Measurements from ENCODE around the gene PLA2G4B.
"Not testable (repeated sequence)": the region's sequence is repeated elsewhere in the genome, so short reads cannot be mapped to it uniquely, and the experiment has no call there.

Gene PLA2G4B

DNA sequence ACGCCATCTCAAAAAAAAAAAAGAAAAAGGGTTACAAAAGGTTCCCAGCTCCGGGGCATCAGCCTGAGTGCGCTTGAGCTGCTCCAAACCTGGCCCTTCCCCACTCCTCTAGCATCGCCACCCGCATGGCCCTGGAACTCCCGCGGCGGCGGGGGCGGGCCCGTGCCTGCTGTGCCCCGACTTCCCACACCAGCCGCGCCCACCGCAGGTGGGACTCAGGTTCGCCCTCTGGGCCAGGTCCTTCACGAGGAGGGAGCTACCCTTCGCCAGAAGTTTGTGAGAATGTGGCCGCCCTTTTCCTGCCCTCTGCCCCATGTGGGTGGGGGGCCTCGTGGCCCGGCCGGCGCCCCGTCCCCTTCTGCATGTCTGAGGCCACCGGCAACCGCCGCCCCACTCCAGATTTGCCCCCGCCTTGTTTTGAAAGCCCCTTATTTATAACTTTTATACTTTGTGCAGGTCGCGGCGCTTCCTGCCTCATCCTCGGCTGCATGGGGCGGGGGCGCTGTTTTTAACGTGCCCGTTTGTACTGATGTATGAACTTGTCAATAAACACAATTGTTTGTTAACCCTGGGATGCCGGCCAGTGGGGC lies 11.3 kb upstream of the PLA2G4B start:
- Histone ChIP-seq H3K9me3 (ENCODE audit: control insufficient read depth, low read length) (no peaks in the 10 kb centered on the region), H3K27ac (ENCODE audit: insufficient read depth, low read depth, low read length, poor library complexity, severe bottlenecking) (no peak overlapping the region), H3K4me3 (ENCODE audit: insufficient read depth, low read depth, low read length) (peak overlapping the region; percentile 95), H3K27me3 (ENCODE audit: control insufficient read depth, insufficient read depth, low read length, poor library complexity, severe bottlenecking) (peaks cover 6% of the 10 kb centered on the region), H3K4me1 (ENCODE audit: control insufficient read depth, insufficient read depth, low read length) (peaks cover 9% of the 10 kb centered on the region), H3K36me3 (ENCODE audit: control insufficient read depth, insufficient read depth, low read length) (peaks cover 7% of the 10 kb centered on the region)
- WGBS, 2 experiments = 4 to 5% methylated on average over 37 of the region's 37 CpGs

DNA sequence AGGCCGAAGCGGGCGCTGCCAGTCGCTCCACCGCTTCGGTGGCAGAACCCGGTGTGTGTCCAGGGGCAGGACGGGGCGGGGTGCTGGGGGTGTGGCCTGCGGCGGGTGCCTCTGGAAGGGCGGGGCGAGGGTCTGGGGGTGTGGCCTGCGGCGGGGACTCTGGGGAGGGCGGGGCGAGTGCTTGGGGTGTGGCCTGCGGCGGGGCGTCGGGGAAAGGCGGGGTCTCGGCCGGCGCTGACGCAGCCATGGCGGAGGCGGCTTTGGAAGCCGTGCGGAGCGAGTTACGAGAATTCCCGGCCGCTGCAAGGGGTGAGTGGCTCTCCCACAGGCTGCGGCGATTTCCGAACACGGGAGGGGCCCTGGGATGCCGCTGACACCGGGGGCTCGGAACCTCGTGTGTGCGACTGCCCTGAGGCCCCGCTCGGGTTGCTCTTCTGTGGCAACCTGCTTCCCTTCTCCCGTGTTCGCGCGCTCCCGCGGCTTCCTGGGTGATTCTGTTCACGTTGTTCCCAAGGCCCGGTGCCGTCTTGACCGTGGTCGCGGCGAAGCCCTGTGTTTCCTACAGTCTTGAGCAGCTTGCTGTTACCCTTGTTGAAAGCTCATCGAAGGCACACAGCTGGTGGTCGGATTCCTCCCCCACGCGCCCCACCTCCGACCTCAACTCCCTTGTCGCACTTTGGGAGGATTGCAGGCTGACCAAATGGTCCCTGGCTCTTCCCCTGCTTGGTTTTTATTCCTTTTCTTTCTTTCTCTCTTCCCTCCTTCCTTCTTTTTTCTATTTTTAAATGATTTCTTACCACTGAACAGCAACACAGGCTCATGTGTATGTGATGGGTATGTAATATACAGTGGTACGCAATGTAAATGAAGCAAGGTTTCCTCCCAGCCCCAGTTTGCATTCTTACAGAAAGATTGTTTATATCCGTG lies 10.5 kb upstream of the PLA2G4B start, which contains the start of gene JMJD7:
Gene JMJD7 (plus strand): TSS at position 213 of the 927 bp plus-strand sequence. CDS start 33 bp downstream, at position 246.
- Histone ChIP-seq H3K36me3 (ENCODE audit: control insufficient read depth, insufficient read depth, low read length) (peaks cover 7% of the 10 kb centered on the region), H3K27me3 (ENCODE audit: control insufficient read depth, insufficient read depth, low read length, poor library complexity, severe bottlenecking) (peaks cover 6% of the 10 kb centered on the region), H3K27ac (ENCODE audit: insufficient read depth, low read depth, low read length, poor library complexity, severe bottlenecking) (peak within 1 kb of the TSS; percentile 55), H3K4me1 (ENCODE audit: control insufficient read depth, insufficient read depth, low read length) (peaks cover 9% of the 10 kb centered on the region), H3K4me3 (ENCODE audit: insufficient read depth, low read depth, low read length) (peak within 1 kb of the TSS; percentile 95), H3K9me3 (ENCODE audit: control insufficient read depth, low read length) (no peaks in the 10 kb centered on the region)
- 1% methylated on average over 66 of the region's 66 CpGs for WGBS, 2 experiments

DNA sequence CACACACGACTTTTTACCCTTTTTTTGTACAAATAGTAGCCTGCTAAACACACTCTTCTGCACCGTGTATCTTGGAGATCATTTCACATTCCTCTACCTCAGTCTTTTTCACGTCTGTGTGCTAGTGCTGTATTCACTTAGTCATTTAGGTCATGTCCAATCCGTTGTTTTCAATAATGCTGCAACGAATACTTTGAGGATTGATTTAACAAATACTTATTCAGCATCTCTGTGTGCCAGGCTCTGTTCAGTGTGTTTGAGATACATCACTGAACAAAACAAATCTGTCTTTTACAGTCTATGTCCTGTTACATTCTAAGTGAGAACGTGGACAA lies 9.9 kb upstream of the PLA2G4B start:
- peaks cover 9% of the 10 kb centered on the region for H3K4me1 ChIP-seq (ENCODE audit: control insufficient read depth, insufficient read depth, low read length)
- H3K9me3 ChIP-seq (ENCODE audit: control insufficient read depth, low read length) = no peaks in the 10 kb centered on the region
- 50 to 51% methylated on average over 6 of the region's 6 CpGs for WGBS, 2 experiments
- peaks cover 4% of the 10 kb centered on the region for H3K36me3 ChIP-seq (ENCODE audit: control insufficient read depth, insufficient read depth, low read length)
- no peak overlapping the region for H3K27ac ChIP-seq (ENCODE audit: insufficient read depth, low read depth, low read length, poor library complexity, severe bottlenecking)
- H3K4me3 ChIP-seq (ENCODE audit: insufficient read depth, low read depth, low read length) = peak overlapping the region; percentile 95
- peaks cover 6% of the 10 kb centered on the region for H3K27me3 ChIP-seq (ENCODE audit: control insufficient read depth, insufficient read depth, low read length, poor library complexity, severe bottlenecking)

DNA sequence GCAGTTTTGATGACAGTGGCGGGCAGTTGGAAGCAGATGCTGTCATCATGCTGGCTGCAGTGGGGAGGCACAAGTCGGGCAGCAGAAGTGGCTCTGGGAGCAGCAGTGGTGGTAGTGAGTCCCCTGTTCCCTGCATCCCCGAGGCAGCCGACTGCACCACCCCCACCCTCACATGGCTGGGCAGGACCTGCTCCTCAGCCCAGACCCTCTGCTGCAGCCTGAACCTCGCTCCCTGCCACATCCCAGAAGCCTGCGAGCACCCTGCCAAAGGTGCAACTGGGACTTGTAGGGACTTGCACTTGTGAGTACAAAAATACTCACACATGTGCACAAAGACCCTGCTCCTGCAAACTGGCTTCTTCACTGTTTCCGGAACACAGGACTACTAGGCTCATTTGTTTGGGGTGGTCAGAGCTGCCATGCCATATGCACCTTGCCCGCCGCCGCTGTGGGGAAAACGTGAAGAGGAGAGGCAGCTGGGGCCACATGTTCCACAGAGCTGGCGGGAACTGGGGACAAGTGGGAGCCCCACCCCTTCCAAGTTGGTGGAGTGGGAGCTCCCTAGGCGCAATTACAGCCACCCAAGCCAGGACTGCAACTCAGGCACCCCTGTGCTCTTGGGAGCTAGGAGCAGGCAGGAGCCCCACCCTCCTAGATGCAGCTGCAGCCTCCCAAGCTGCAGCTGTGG lies 8.5 kb upstream of the PLA2G4B start:
- Histone ChIP-seq H3K27me3 (ENCODE audit: control insufficient read depth, insufficient read depth, low read length, poor library complexity, severe bottlenecking) (peaks cover 6% of the 10 kb centered on the region), H3K36me3 (ENCODE audit: control insufficient read depth, insufficient read depth, low read length) (no peaks in the 10 kb centered on the region), H3K4me3 (ENCODE audit: insufficient read depth, low read depth, low read length) (no peak overlapping the region), H3K4me1 (ENCODE audit: control insufficient read depth, insufficient read depth, low read length) (peaks cover 9% of the 10 kb centered on the region), H3K27ac (ENCODE audit: insufficient read depth, low read depth, low read length, poor library complexity, severe bottlenecking) (no peak overlapping the region), H3K9me3 (ENCODE audit: control insufficient read depth, low read length) (no peaks in the 10 kb centered on the region)
- 93 to 95% methylated on average over 13 of the region's 13 CpGs for WGBS, 2 experiments

DNA sequence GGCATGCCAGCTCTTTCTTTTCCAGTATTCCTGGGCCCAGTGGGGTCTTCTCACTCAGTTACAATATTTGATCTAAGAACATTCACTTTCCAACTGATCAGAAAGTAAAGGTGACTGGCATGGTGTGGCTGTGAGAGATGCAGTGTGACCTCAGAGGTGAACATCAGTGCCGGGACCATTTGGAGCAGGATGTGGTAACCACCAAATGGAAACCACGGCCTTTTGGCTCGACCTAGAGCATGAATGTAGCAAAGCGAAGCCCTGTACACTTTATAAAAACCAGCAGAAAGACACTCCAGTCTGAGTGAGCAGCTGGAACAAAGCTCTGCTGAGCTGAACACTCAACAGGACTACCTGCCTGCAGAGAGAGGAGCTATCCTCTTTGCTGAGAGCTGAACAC lies 7.4 kb upstream of the PLA2G4B start:
- 96 to 97% methylated on average over 4 of the region's 4 CpGs for WGBS, 2 experiments

DNA sequence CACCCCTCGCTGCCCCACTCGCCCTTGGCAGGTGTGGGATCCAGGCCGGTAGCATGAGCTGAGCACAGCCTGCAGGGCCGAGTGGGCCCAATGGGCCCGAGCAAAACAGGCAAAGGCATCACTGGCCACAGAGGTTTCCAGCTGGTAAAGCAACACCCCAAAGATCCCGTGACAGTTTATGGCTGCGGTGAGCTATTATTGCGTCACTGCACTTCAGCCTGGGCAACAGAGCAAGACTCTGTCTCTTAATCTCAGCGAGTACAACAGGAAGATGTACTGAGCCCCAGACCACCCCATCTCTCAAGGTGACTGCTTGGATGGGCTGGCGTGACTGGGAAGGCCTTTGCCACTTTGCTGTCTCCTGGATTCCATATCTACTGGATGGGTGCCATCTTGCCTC lies 6.4 kb upstream of the PLA2G4B start:
- Histone ChIP-seq H3K36me3 (ENCODE audit: control insufficient read depth, insufficient read depth, low read length) (no peaks in the 10 kb centered on the region), H3K4me3 (ENCODE audit: insufficient read depth, low read depth, low read length) (no peak overlapping the region), H3K9me3 (ENCODE audit: control insufficient read depth, low read length) (no peaks in the 10 kb centered on the region), H3K27ac (ENCODE audit: insufficient read depth, low read depth, low read length, poor library complexity, severe bottlenecking) (no peak overlapping the region), H3K27me3 (ENCODE audit: control insufficient read depth, insufficient read depth, low read length, poor library complexity, severe bottlenecking) (peaks cover 3% of the 10 kb centered on the region), H3K4me1 (ENCODE audit: control insufficient read depth, insufficient read depth, low read length) (peaks cover 9% of the 10 kb centered on the region)
- 93 to 96% methylated on average over 10 of the region's 10 CpGs for WGBS, 2 experiments

More for the DNA sequence above, 7.4 kb upstream of the PLA2G4B start:
- not testable (repeated sequence) for H3K36me3 ChIP-seq (ENCODE audit: control insufficient read depth, insufficient read depth, low read length); H3K4me1 ChIP-seq (ENCODE audit: control insufficient read depth, insufficient read depth, low read length); H3K27me3 ChIP-seq (ENCODE audit: control insufficient read depth, insufficient read depth, low read length, poor library complexity, severe bottlenecking); H3K9me3 ChIP-seq (ENCODE audit: control insufficient read depth, low read length); H3K27ac ChIP-seq (ENCODE audit: insufficient read depth, low read depth, low read length, poor library complexity, severe bottlenecking); H3K4me3 ChIP-seq (ENCODE audit: insufficient read depth, low read depth, low read length)

DNA sequence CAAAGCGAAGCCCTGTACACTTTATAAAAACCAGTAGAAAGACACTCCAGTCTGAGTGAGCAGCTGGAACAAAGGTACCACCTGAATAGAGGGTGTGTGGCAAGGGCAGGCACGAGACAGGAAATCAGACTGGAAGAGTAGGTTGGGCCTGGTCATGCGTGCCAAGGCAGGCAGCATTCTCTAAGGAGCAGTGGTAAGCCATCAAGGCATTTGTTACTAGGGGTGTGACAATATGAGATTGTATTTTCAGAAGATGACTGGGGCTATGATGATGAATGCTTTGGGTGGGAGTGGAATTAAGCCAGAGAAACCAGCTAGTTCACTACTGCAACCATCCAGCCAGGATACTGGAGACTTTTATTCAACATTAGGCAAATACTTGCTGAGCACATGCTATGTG lies 5.8 kb upstream of the PLA2G4B start:
- Histone ChIP-seq H3K36me3 (ENCODE audit: control insufficient read depth, insufficient read depth, low read length) (no peaks in the 10 kb centered on the region), H3K4me3 (ENCODE audit: insufficient read depth, low read depth, low read length) (no peak overlapping the region), H3K4me1 (ENCODE audit: control insufficient read depth, insufficient read depth, low read length) (peaks cover 9% of the 10 kb centered on the region), H3K9me3 (ENCODE audit: control insufficient read depth, low read length) (no peaks in the 10 kb centered on the region), H3K27me3 (ENCODE audit: control insufficient read depth, insufficient read depth, low read length, poor library complexity, severe bottlenecking) (no peaks in the 10 kb centered on the region), H3K27ac (ENCODE audit: insufficient read depth, low read depth, low read length, poor library complexity, severe bottlenecking) (no peak overlapping the region)
- WGBS, 2 experiments = 94 to 97% methylated on average over 3 of the region's 3 CpGs

DNA sequence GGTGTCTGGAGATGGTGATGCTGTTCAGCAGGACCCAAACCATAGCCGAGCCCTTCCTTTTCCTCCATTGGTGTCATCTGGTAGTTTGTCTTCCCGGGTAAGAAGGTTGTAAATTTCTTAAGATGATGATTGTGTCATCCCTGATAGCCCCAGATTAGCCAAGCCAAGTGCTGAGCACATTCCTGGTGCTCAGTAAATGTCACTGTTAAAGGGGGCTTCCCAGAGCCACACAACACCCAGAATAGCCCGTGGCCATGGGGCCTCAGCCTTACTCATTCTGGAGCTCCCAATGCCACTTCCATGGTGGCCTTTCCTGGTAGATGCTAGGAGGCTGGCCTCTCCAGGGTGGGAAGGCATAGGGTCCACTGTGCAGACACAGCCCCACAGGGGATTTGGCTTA lies 4.6 kb upstream of the PLA2G4B start:
- Histone ChIP-seq H3K9me3 (ENCODE audit: control insufficient read depth, low read length) (no peaks in the 10 kb centered on the region), H3K27ac (ENCODE audit: insufficient read depth, low read depth, low read length, poor library complexity, severe bottlenecking) (no peak overlapping the region), H3K27me3 (ENCODE audit: control insufficient read depth, insufficient read depth, low read length, poor library complexity, severe bottlenecking) (no peaks in the 10 kb centered on the region), H3K36me3 (ENCODE audit: control insufficient read depth, insufficient read depth, low read length) (no peaks in the 10 kb centered on the region), H3K4me1 (ENCODE audit: control insufficient read depth, insufficient read depth, low read length) (peaks cover 2% of the 10 kb centered on the region), H3K4me3 (ENCODE audit: insufficient read depth, low read depth, low read length) (no peak overlapping the region)
- WGBS, 2 experiments = 77 to 78% methylated on average over 3 of the region's 3 CpGs

DNA sequence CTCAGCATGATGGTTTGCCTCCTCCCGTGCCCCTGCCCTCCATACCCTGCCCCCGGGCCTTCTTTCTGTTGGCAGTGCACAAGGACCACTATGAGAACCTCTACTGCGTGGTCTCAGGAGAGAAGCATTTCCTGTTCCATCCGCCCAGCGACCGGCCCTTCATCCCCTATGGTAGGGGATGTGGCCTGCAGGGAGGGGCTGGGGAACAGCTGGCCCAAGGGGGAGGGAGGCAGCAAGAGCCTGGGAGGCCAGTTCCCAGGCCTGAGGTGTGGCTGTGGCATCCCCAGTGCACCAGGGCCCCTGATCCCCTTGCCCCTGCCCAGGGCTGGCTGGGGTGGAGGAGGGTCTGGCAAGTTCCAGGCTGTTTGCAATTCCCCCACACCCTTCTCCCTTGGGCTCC lies 2.6 kb upstream of the PLA2G4B start:
- no peak overlapping the region for H3K4me3 ChIP-seq (ENCODE audit: insufficient read depth, low read depth, low read length)
- WGBS, 2 experiments = 95 to 97% methylated on average over 6 of the region's 6 CpGs
- no peaks in the 10 kb centered on the region for H3K27me3 ChIP-seq (ENCODE audit: control insufficient read depth, insufficient read depth, low read length, poor library complexity, severe bottlenecking)
- no peaks in the 10 kb centered on the region for H3K4me1 ChIP-seq (ENCODE audit: control insufficient read depth, insufficient read depth, low read length)
- H3K36me3 ChIP-seq (ENCODE audit: control insufficient read depth, insufficient read depth, low read length) = no peaks in the 10 kb centered on the region
- no peaks in the 10 kb centered on the region for H3K9me3 ChIP-seq (ENCODE audit: control insufficient read depth, low read length)
- H3K27ac ChIP-seq (ENCODE audit: insufficient read depth, low read depth, low read length, poor library complexity, severe bottlenecking) = no peak overlapping the region
